Measurements from ENCODE around the gene PSMD14.

PSMD14 gene

DNA sequence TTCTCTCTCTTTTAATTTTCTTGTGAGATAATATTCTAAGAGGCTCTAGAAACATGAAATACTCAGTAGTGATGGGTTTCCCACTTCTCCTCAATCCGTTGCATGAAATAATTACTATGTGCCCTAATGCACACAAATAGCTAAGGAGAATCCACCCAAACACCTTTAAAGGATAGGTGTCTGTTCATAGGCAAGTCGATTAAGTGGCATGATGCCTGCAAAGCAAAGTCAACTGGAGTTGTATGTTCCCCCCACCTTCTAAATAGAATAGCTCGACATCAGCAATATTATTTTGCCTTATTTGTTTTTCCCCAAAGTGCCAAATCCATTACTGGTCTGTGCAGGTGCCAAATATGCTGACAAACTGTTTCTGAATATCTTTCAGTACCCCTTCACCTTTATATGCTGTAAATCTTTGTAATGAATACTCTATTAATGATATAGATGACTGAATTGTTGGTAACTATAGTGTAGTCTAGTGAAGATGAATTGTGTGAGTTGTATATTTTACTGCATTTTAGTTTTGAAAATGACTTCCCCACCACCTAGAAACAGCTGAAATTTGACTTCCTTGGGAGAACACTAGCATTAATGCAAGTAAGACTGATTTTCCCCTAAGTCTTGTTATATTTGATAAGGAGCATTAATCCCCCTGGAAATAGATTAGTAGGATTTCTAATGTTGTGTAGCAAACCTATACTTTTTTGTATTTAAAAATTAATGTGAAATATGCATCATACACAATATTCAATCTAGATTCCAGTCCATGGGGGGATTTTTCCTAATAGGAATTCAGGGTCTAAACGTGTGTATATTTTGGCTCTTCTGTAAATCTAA is 116.9 kb downstream of the PSMD14 start:
- no peak for DNase-seq (ENCODE audit: low read depth)
- TF ChIP-seq, protein P1, sequence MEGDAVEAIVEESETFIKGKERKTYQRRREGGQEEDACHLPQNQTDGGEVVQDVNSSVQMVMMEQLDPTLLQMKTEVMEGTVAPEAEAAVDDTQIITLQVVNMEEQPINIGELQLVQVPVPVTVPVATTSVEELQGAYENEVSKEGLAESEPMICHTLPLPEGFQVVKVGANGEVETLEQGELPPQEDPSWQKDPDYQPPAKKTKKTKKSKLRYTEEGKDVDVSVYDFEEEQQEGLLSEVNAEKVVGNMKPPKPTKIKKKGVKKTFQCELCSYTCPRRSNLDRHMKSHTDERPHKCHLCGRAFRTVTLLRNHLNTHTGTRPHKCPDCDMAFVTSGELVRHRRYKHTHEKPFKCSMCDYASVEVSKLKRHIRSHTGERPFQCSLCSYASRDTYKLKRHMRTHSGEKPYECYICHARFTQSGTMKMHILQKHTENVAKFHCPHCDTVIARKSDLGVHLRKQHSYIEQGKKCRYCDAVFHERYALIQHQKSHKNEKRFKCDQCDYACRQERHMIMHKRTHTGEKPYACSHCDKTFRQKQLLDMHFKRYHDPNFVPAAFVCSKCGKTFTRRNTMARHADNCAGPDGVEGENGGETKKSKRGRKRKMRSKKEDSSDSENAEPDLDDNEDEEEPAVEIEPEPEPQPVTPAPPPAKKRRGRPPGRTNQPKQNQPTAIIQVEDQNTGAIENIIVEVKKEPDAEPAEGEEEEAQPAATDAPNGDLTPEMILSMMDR (IDR thresholded peaks at IDR 0.05; ENCODE audit: low read length, missing control alignments) = no peak
- H3K4me3 ChIP-seq (replicated peaks; ENCODE audit: low read depth, low read length) = no peak overlapping the region

DNA sequence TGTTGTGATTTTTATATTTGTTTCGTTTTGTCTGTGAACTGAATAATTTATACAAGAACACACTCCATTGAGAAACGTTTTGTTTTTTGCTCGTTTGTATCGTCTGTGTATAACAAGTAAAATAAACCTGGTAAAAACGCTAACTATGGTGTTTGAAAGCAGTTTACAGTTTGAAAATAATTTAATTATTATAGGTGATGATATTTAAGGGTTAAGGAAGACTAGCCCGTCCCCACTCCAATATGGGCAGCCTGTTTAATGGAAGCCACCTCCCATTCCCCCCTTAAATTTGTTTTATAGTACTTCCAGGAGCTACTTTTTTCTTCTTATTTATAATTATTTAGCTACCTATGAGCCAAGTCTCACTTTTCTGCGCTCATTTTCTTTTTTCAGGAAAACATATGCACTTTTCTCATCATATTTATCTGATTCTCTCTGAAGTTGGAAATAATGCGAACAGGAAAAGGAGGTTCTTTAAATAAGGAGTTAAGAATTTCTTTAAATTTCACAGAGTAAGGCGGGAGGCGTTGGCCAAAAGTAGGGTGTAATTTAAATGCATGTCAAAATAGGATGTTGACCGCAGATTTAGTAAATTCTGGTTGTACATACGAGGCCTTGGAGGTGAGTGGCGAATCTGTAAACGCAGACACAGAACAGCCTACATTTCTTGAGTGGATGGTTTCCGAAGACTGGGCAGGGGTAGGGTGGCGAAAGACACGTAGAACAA is 117.7 kb downstream of the PSMD14 start:
- TF ChIP-seq, protein P1 (IDR thresholded peaks at IDR 0.05; ENCODE audit: low read length, missing control alignments) = no peak
- H3K4me3 ChIP-seq (replicated peaks; ENCODE audit: low read depth, low read length) = no peak overlapping the region

GRCh38 chr2:161426455-161426921 is 118.3 kb downstream of the PSMD14 start:
- DNase-seq (ENCODE audit: low read depth) = no peak
- H3K4me3 ChIP-seq (replicated peaks; ENCODE audit: low read depth, low read length) = no peak overlapping the region
- TF ChIP-seq, protein P1 (IDR thresholded peaks at IDR 0.05; ENCODE audit: low read length, missing control alignments) = peak; percentile 74

More for the DNA sequence above, 117.7 kb downstream of the PSMD14 start:
- DNase-seq (ENCODE audit: low read depth) = no peak

- no peak overlapping the region for H3K4me3 ChIP-seq (replicated peaks; ENCODE audit: low read depth, low read length)
- TF ChIP-seq, protein P1 (IDR thresholded peaks at IDR 0.05; ENCODE audit: low read length, missing control alignments) = no peak
- peak; percentile 53 for DNase-seq (ENCODE audit: low read depth)
Measured at GRCh38 chr2:161426922-161427663, 118.9 kb downstream of the PSMD14 start.

DNA sequence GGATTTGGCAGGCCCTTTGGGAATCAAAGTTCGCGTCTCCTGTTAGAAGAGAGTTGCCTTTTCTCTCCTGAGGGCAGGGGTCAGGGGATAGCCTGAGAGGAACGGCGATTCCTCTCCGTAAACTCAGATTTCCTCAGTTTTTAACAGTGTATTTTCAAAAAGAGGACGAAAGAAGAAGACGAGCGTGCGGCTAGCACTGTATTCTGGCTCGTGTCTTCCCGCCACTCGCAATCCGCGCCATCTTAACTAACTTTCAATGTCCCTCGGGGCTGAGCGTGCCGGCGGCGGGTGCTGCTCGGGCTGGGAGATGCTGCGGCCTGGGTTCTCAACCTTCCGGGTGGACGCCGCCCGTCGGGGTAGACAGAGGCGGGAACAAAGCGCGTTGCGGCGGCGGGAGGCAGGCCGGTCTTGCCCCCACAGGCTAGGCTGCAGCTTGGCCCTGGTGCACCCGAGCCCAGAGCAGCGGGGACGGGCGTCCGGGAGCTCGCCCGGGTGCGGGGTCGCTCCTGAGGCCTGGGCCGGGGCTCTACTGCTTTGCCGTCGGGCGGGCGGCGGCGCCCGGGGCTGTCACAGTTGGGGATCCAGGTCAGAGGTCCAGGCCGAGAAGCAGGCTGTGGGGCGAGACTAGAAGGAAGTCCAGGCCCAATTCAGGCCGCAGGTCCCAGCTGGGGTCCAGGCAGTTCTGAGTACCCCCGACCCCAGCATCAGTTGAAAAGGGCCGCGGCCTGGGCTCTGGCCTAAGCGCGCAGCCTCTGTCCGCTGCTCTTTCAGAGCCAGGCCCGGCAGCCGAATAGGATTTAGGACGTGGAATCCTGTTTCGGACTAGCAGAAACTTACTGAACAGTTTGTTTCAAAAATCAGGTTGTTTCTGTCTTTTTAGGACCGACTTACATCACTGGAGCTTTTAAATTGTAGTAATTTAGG is 119.7 kb downstream of the PSMD14 start:
- DNase-seq (ENCODE audit: low read depth) = no peak
- no peak overlapping the region for H3K4me3 ChIP-seq (replicated peaks; ENCODE audit: low read depth, low read length)
- TF ChIP-seq, protein P1 (IDR thresholded peaks at IDR 0.05; ENCODE audit: low read length, missing control alignments) = no peak

- no peak for DNase-seq (ENCODE audit: low read depth)
- TF ChIP-seq, protein P1 (IDR thresholded peaks at IDR 0.05; ENCODE audit: low read length, missing control alignments) = no peak
Measured at GRCh38 chr2:161430386-161430785, 122.2 kb downstream of the PSMD14 start.

More at GRCh38 chr2:161430386-161430785, 122.2 kb downstream of the PSMD14 start:
- no peak overlapping the region for H3K4me3 ChIP-seq (replicated peaks; ENCODE audit: low read depth, low read length)
